IMR-90 (cell line): ENCODE data around the gene ERG. TPM values are rescaled to one million over a fixed set of nuclear protein-coding genes. Genes with fewer than 3 reads are reported as not detected.

Source experiments
- ATAC-seq: fragments of 200-7000 bp; cut with Tn5 transposase; 2 replicates; pipeline ENCODE4 v1.9.1; 2020; ENCODE audit warnings: low read depth, mild to moderate bottlenecking, moderate library complexity
- BruUV-seq: library from RNA; stranded (reverse); fragments of 400-500 nt; replicated peaks from 2 replicates; lab custom pipeline; 2021; lab: Mats Ljungman, UMichigan
- CTCF ChIA-PET: fragments of 300-600 bp; formaldehyde crosslinking; extraction: SDS; loops from one replicate; lab custom pipeline; 2021; ENCODE audit warnings: antibody characterized with exemption; lab: Yijun Ruan, JAX
- POLR2A ChIA-PET: fragments of 300-600 bp; sonication (Branson Sonifier 250); formaldehyde crosslinking; loops from one replicate; lab custom pipeline; 2022; ENCODE audit warnings: antibody characterized with exemption; ENCODE audit not compliant: unreplicated experiment; lab: Charles Lee
- DNase-seq: peaks from one replicate; pipeline ENCODE4 v3.0.0; 2013
- H2AFZ ChIP-seq: replicated peaks from 2 replicates; pipeline ENCODE3; 2013; ENCODE audit warnings: low read length, mild to moderate bottlenecking; ENCODE audit not compliant: poor library complexity
- H2AK5ac ChIP-seq: 2 replicates; pipeline ENCODE4 v1.6.1; 2013; ENCODE audit warnings: low read depth, low read length, inconsistent platforms
- H2AK9ac ChIP-seq: replicated peaks from 2 replicates; pipeline ENCODE3; 2013; ENCODE audit warnings: mild to moderate bottlenecking, low read depth, low read length, moderate library complexity; ENCODE audit not compliant: poor library complexity
- H2BK120ac ChIP-seq: 2 replicates; pipeline ENCODE4 v1.6.1; 2013; ENCODE audit warnings: low read depth, low read length, inconsistent platforms
- H2BK15ac ChIP-seq: 3 replicates; pipeline ENCODE4 v1.6.1; 2013; ENCODE audit warnings: low read depth, low read length, inconsistent platforms
- H2BK20ac ChIP-seq: 2 replicates; pipeline ENCODE4 v1.6.1; 2013; ENCODE audit warnings: low read depth, mild to moderate bottlenecking, inconsistent platforms, low read length, moderate library complexity
- H2BK5ac ChIP-seq: 2 replicates; pipeline ENCODE4 v1.6.1; 2013; ENCODE audit warnings: mild to moderate bottlenecking, low read depth, low read length, inconsistent platforms; ENCODE audit not compliant: poor library complexity, severe bottlenecking
- H3K14ac ChIP-seq: replicated peaks from 2 replicates; pipeline ENCODE4 v1.6.1; 2013; ENCODE audit warnings: low read depth, low read length, inconsistent platforms
- H3K18ac ChIP-seq: 2 replicates; pipeline ENCODE4 v1.6.1; 2013; ENCODE audit warnings: low read depth, low read length, control low read depth
- H3K23ac ChIP-seq: 2 replicates; pipeline ENCODE4 v1.6.1; 2013; ENCODE audit warnings: low read depth, low read length, inconsistent platforms
- H3K27ac ChIP-seq: 2 replicates; pipeline ENCODE4 v1.5.1; 2013; ENCODE audit warnings: mild to moderate bottlenecking, control low read depth, low read length; ENCODE audit not compliant: insufficient read depth
- H3K27me3 ChIP-seq: 2 replicates; pipeline ENCODE4 v1.6.1; 2013; ENCODE audit warnings: low read length; ENCODE audit not compliant: control insufficient read depth, insufficient read depth
- H3K36me3 ChIP-seq: 2 replicates; pipeline ENCODE4 v1.6.1; 2013; ENCODE audit warnings: low read length, mixed read lengths; ENCODE audit not compliant: control insufficient read depth, insufficient read depth
- H3K4ac ChIP-seq: 2 replicates; pipeline ENCODE4 v1.6.1; 2013; ENCODE audit warnings: low read depth, low read length, inconsistent platforms
- H3K4me1 ChIP-seq: 2 replicates; pipeline ENCODE4 v1.6.1; 2013; ENCODE audit warnings: low read length, mixed read lengths; ENCODE audit not compliant: control insufficient read depth, insufficient read depth
- H3K4me2 ChIP-seq: 2 replicates; pipeline ENCODE4 v1.6.1; 2013; ENCODE audit warnings: low read depth, mild to moderate bottlenecking, control low read depth, low read length, moderate library complexity
- H3K4me3 ChIP-seq: 2 replicates; pipeline ENCODE4 v1.5.1; 2013; ENCODE audit warnings: low read depth, mild to moderate bottlenecking, control low read depth, low read length, moderate library complexity; ENCODE audit not compliant: insufficient read depth
- H3K56ac ChIP-seq: 2 replicates; pipeline ENCODE4 v1.6.1; 2013; ENCODE audit warnings: low read length, inconsistent platforms; ENCODE audit not compliant: insufficient read depth; ENCODE audit errors: extremely low read depth
- H3K79me1 ChIP-seq, 2 experiments: 2 replicates each; pipeline ENCODE4 v1.6.1; 2013; ENCODE audit warnings: low read length in 2 of 2, inconsistent platforms in 1 of 2, low read depth in 1 of 2
- H3K9ac ChIP-seq: 2 replicates; pipeline ENCODE4 v1.6.1; 2013; ENCODE audit warnings: low read depth, low read length, control low read depth
- H3K9me1 ChIP-seq: 2 replicates; pipeline ENCODE4 v1.6.1; 2013; ENCODE audit warnings: low read length, inconsistent platforms; ENCODE audit not compliant: insufficient read depth
- H3K9me3 ChIP-seq: 2 replicates; pipeline ENCODE4 v1.6.1; 2013; ENCODE audit warnings: low read length; ENCODE audit not compliant: control insufficient read depth, insufficient read depth
- H4K20me1 ChIP-seq: 2 replicates; pipeline ENCODE4 v1.6.1; 2013; ENCODE audit warnings: low read length, inconsistent platforms; ENCODE audit not compliant: insufficient read depth
- H4K5ac ChIP-seq: 2 replicates; pipeline ENCODE4 v1.6.1; 2013; ENCODE audit warnings: mild to moderate bottlenecking, low read depth, low read length, control low read depth
- H4K8ac ChIP-seq, 2 experiments: 2 replicates each; pipeline ENCODE4 v1.6.1; 2013; ENCODE audit warnings: low read depth in 2 of 2, low read length in 2 of 2, control low read depth in 1 of 2, inconsistent platforms in 1 of 2
- H4K91ac ChIP-seq: 2 replicates; pipeline ENCODE4 v1.6.1; 2013; ENCODE audit warnings: low read depth, low read length, inconsistent platforms; ENCODE audit not compliant: insufficient read depth
- BHLHE40 ChIP-seq: fragments of 150-350 bp; IDR thresholded peaks from 2 replicates; pipeline ENCODE4 v1.6.1; 2016; ENCODE audit warnings: mild to moderate bottlenecking, low read depth, low read length
- CTCF ChIP-seq: conservative IDR thresholded peaks from 2 replicates; pipeline ENCODE4 v1.5.1; 2012; ENCODE audit warnings: mild to moderate bottlenecking, low read depth, low read length, improper control_type of control experiment
- ELK1 ChIP-seq: fragments of 150-350 bp; IDR thresholded peaks from 2 replicates; pipeline ENCODE4 v1.6.1; 2016; ENCODE audit warnings: low read depth, mild to moderate bottlenecking, low read length, moderate library complexity, borderline replicate concordance
- FOS ChIP-seq: fragments of 150-350 bp; IDR thresholded peaks from 2 replicates; pipeline ENCODE4 v1.6.1; 2016; ENCODE audit warnings: low read depth, low read length
- MAFK ChIP-seq: IDR thresholded peaks from 2 replicates; pipeline ENCODE4 v1.6.1; 2012; ENCODE audit warnings: low read depth, low read length, improper control_type of control experiment
- MXI1 ChIP-seq: IDR thresholded peaks from 2 replicates; pipeline ENCODE4 v1.6.1; 2012; ENCODE audit warnings: low read depth, mild to moderate bottlenecking, low read length, moderate library complexity, borderline replicate concordance
- USF2 ChIP-seq: fragments of 150-350 bp; IDR thresholded peaks from 2 replicates; pipeline ENCODE4 v1.6.1; 2017; ENCODE audit warnings: mild to moderate bottlenecking, antibody characterized with exemption, low read length, low read depth
- WGBS, 2 experiments: methylation state at CpG; one replicate each; pipeline versions ENCODE4 v1.1.5 to v1.1.7; 2013; ENCODE audit warnings: missing lambda C conversion rate in 2 of 2; ENCODE audit not compliant: insufficient read length in 1 of 2; ENCODE audit errors: extremely low coverage in 2 of 2; 5-methylcytosine and 5-hydroxymethylcytosine counted together
- dilution Hi-C: fragments of 300-500 bp; cut with HindIII; formaldehyde crosslinking; loops from one replicate; pipeline ENCODE4 v1.14.3; 2018; ENCODE audit warnings: low sequenced_read_pairs; ENCODE audit not compliant: unreplicated experiment
- in situ Hi-C: fragments of 300-500 bp; cut with MboI; formaldehyde crosslinking; loops from 3 replicates; pipeline ENCODE4 v1.14.3; 2019; ENCODE audit warnings: low sequenced_read_pairs, inconsistent platforms, mixed read lengths
- intact Hi-C: fragments of 100-400 bp; cut with micrococcal nuclease; formaldehyde crosslinking; loops from 2 replicates; pipeline ENCODE4 v1.10.0; 2022
- polyA plus RNA-seq, 3 experiments: library from polyadenylated mRNA; depleted of rRNA; stranded (reverse); fragments of >200 nt; gene quantifications; 2 replicates each; pipeline ENCODE4 v1.2.3, GENCODE V29; 2012; ENCODE audit warnings: low replicate concordance in 1 of 3
- total RNA-seq: library from RNA; depleted of rRNA; stranded (reverse); fragments of >200 nt; gene quantifications from 2 replicates; pipeline ENCODE4 v1.2.3, GENCODE V29; 2012

ERG gene
- total and polyA plus RNA-seq, 2 of the 4 experiments (the other 2 are of a cell fraction), result not detected

GRCh38 chr21:38486221-38486620 lies 12.1 kb downstream of the ERG start:
- H2AFZ ChIP-seq, result no peak overlapping the region
- no peak overlapping the region for H2AK9ac ChIP-seq
- intact Hi-C loops (no loop called here), dilution Hi-C loops (no loop called here), in situ Hi-C loops (no loop called here)
- H3K9me3 ChIP-seq, result no peaks in the 10 kb centered on the region
- no peak overlapping the region for H3K4me3 ChIP-seq
- no peak overlapping the region for H3K14ac ChIP-seq
- no peaks in the 10 kb centered on the region for H3K79me1 ChIP-seq
- no peak overlapping the region for H2BK15ac ChIP-seq
- no peak overlapping the region for H3K56ac ChIP-seq
- no peak overlapping the region for H3K18ac ChIP-seq
- DNase-seq (peak; percentile 32), ATAC-seq (no peak)
- H4K5ac ChIP-seq, result no peak overlapping the region
- H4K91ac ChIP-seq, result no peak overlapping the region
- no peak overlapping the region for H3K27ac ChIP-seq
- H2BK20ac ChIP-seq, result no peak overlapping the region
- TF ChIP-seq FOS (no peak), ELK1 (no peak), MXI1 (no peak), BHLHE40 (no peak), MAFK (no peak), USF2 (no peak), CTCF (no peak)
- H2BK120ac ChIP-seq, result no peak overlapping the region
- H2BK5ac ChIP-seq, result no peak overlapping the region
- H3K4me1 ChIP-seq, result no peaks in the 10 kb centered on the region
- H3K36me3 ChIP-seq, result no peaks in the 10 kb centered on the region
- no peaks in the 10 kb centered on the region for H4K20me1 ChIP-seq
- no peak overlapping the region for H3K23ac ChIP-seq
- peaks cover 14% of the 10 kb centered on the region for H3K27me3 ChIP-seq
- no peak overlapping the region for H3K4me2 ChIP-seq
- H3K4ac ChIP-seq, result no peak overlapping the region
- WGBS, 2 experiments, result no CpG with 5 or more reads among the region's 5 CpGs
- CTCF ChIA-PET, result interaction anchor here (2.0 kb wide), 1 partner anchor 19 kb away, joined by 4 read pairs; no protein-coding TSS in a partner anchor
- POLR2A ChIA-PET, result no interaction called here
- no peaks in the 10 kb centered on the region for H3K9me1 ChIP-seq
- no peak overlapping the region for H4K8ac ChIP-seq
- no TSS peak for BruUV-seq
- no peak overlapping the region for H2AK5ac ChIP-seq
- no peak overlapping the region for H3K9ac ChIP-seq
